DND-41 (cell line): ENCODE measurements around the gene HDAC11.

Experiments
- ATAC-seq: fragments of 200-7000 bp; cut with Tn5 transposase; 3 replicates; pipeline ENCODE4 v1.9.1; 2021; ENCODE audit warnings: low read depth; ENCODE audit not compliant: insufficient read depth
- DNase-seq: peaks from one replicate; pipeline ENCODE4 v3.0.0-alpha.2; 2020
- H2AFZ ChIP-seq: 2 replicates; pipeline ENCODE4 v1.6.0; 2012; ENCODE audit warnings: low read depth, low read length
- H3K27ac ChIP-seq: 2 replicates; pipeline ENCODE4 v1.5.1; 2012; ENCODE audit warnings: low read length, inconsistent platforms
- H3K27me3 ChIP-seq: fragments of 200-600 bp; sonication (generic); 2 replicates; pipeline ENCODE4 v1.6.0; 2012; ENCODE audit warnings: low read length, mild to moderate bottlenecking, inconsistent platforms; ENCODE audit not compliant: insufficient read depth, poor library complexity
- H3K36me3 ChIP-seq: 2 replicates; pipeline ENCODE4 v1.5.1; 2012; ENCODE audit warnings: low read length, inconsistent platforms; ENCODE audit not compliant: insufficient read depth
- H3K4me1 ChIP-seq: 2 replicates; pipeline ENCODE4 v1.5.1; 2012; ENCODE audit warnings: mild to moderate bottlenecking, low read length; ENCODE audit not compliant: insufficient read depth
- H3K4me2 ChIP-seq: 2 replicates; pipeline ENCODE4 v1.6.0; 2012; ENCODE audit warnings: mild to moderate bottlenecking, moderate library complexity, low read length, inconsistent platforms; ENCODE audit not compliant: insufficient read depth
- H3K4me3 ChIP-seq, 2 experiments: fragments of 200-600 bp in 1 of 2; shearing (Covaris generic) in 1 of 2; 2 replicates each; pipeline ENCODE4 v1.5.1; 2012 to 2016; ENCODE audit warnings: inconsistent platforms in 2 of 2, low read length in 2 of 2, mild to moderate bottlenecking in 2 of 2, low read depth in 1 of 2, moderate library complexity in 1 of 2
- H3K79me2 ChIP-seq: 2 replicates; pipeline ENCODE4 v1.6.0; 2012; ENCODE audit warnings: low read length, inconsistent platforms; ENCODE audit not compliant: insufficient read depth
- H3K9ac ChIP-seq: 2 replicates; pipeline ENCODE4 v1.6.0; 2012; ENCODE audit warnings: low read depth, mild to moderate bottlenecking, inconsistent platforms, low read length, moderate library complexity
- H3K9me3 ChIP-seq: 2 replicates; pipeline ENCODE4 v1.5.1; 2012; ENCODE audit warnings: low read length, moderate library complexity, mild to moderate bottlenecking, inconsistent platforms; ENCODE audit not compliant: insufficient read depth, severe bottlenecking
- H4K20me1 ChIP-seq: 2 replicates; pipeline ENCODE4 v1.6.0; 2012; ENCODE audit warnings: low read length; ENCODE audit not compliant: insufficient read depth
- EZH2 ChIP-seq: IDR thresholded peaks from 3 replicates; pipeline ENCODE4 v1.6.1; 2012; ENCODE audit warnings: borderline replicate concordance, low read depth, mild to moderate bottlenecking, moderate library complexity, low read length, inconsistent platforms; ENCODE audit not compliant: severe bottlenecking
- TF ChIP-seq, protein P1 (sequence below): IDR thresholded peaks from 2 replicates; pipeline ENCODE4 v1.5.1; 2012; ENCODE audit warnings: borderline replicate concordance, low read length, moderate library complexity, mild to moderate bottlenecking; ENCODE audit not compliant: poor library complexity, severe bottlenecking; ENCODE audit errors: extremely low read depth

HDAC11 gene

DNA sequence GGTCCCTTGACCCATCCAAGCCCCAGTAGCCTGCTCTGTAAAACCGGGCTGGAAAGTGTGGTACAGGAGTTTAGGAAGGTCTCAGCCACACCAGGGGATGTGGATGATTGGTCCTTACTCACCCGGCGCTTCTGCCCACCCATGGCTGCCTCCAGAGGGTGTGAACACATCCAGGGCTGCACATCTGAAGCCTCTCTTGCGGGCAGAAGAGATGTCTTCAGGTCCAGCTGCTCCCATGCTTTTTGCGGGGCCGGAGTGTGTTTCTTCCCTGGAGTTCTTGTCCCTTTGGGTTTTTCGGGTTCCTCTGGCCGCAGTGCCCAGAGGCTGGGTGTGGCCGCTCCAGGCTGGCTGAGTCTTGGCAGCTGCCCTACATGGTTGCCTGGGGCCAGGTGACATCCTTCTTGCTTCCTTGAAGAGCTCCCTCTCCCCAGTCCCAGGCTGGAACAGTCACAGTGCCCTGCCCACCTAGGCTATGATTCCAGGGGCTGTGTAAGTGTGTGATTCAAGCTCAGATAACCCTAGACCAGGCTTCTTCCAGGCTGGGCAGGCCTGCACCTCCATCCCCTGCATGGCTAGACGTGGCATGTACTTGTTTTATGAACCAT, 33.9 kb downstream of the HDAC11 start:
- no peak for DNase-seq
- H3K4me2 ChIP-seq, result no peak overlapping the region

GRCh38 chr3:13514639-13515435, 34.7 kb downstream of the HDAC11 start:
- no peak overlapping the region for H3K4me3 ChIP-seq
- no peak overlapping the region for H2AFZ ChIP-seq
- no peak overlapping the region for H3K9ac ChIP-seq
- no peak for ATAC-seq
- no peak for TF ChIP-seq EZH2
- TF ChIP-seq, protein P1, sequence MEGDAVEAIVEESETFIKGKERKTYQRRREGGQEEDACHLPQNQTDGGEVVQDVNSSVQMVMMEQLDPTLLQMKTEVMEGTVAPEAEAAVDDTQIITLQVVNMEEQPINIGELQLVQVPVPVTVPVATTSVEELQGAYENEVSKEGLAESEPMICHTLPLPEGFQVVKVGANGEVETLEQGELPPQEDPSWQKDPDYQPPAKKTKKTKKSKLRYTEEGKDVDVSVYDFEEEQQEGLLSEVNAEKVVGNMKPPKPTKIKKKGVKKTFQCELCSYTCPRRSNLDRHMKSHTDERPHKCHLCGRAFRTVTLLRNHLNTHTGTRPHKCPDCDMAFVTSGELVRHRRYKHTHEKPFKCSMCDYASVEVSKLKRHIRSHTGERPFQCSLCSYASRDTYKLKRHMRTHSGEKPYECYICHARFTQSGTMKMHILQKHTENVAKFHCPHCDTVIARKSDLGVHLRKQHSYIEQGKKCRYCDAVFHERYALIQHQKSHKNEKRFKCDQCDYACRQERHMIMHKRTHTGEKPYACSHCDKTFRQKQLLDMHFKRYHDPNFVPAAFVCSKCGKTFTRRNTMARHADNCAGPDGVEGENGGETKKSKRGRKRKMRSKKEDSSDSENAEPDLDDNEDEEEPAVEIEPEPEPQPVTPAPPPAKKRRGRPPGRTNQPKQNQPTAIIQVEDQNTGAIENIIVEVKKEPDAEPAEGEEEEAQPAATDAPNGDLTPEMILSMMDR, result no peak
- H3K9me3 ChIP-seq, result no peaks in the 10 kb centered on the region
- no peak for DNase-seq
- no peak overlapping the region for H3K4me2 ChIP-seq
- H4K20me1 ChIP-seq, result no peaks in the 10 kb centered on the region; the same call in 1 of the 2 replicates
- no peaks in the 10 kb centered on the region for H3K27me3 ChIP-seq
- no peak overlapping the region for H3K27ac ChIP-seq
- H3K36me3 ChIP-seq, result no peaks in the 10 kb centered on the region
- no peaks in the 10 kb centered on the region for H3K79me2 ChIP-seq
- H3K4me1 ChIP-seq, result no peaks in the 10 kb centered on the region

More for the DNA sequence above, 33.9 kb downstream of the HDAC11 start:
- no peaks in the 10 kb centered on the region for H3K36me3 ChIP-seq
- no peak overlapping the region for H3K9ac ChIP-seq
- H3K4me1 ChIP-seq, result no peaks in the 10 kb centered on the region
- no peak overlapping the region for H2AFZ ChIP-seq
- TF ChIP-seq, protein P1, result no peak
- TF ChIP-seq EZH2, result no peak
- ATAC-seq, result no peak
- no peaks in the 10 kb centered on the region for H3K27me3 ChIP-seq
- H3K27ac ChIP-seq, result no peak overlapping the region
- H4K20me1 ChIP-seq, result no peaks in the 10 kb centered on the region; the same call in 1 of the 2 replicates
- no peaks in the 10 kb centered on the region for H3K79me2 ChIP-seq
- no peak overlapping the region for H3K4me3 ChIP-seq
- H3K9me3 ChIP-seq, result no peaks in the 10 kb centered on the region

DNA sequence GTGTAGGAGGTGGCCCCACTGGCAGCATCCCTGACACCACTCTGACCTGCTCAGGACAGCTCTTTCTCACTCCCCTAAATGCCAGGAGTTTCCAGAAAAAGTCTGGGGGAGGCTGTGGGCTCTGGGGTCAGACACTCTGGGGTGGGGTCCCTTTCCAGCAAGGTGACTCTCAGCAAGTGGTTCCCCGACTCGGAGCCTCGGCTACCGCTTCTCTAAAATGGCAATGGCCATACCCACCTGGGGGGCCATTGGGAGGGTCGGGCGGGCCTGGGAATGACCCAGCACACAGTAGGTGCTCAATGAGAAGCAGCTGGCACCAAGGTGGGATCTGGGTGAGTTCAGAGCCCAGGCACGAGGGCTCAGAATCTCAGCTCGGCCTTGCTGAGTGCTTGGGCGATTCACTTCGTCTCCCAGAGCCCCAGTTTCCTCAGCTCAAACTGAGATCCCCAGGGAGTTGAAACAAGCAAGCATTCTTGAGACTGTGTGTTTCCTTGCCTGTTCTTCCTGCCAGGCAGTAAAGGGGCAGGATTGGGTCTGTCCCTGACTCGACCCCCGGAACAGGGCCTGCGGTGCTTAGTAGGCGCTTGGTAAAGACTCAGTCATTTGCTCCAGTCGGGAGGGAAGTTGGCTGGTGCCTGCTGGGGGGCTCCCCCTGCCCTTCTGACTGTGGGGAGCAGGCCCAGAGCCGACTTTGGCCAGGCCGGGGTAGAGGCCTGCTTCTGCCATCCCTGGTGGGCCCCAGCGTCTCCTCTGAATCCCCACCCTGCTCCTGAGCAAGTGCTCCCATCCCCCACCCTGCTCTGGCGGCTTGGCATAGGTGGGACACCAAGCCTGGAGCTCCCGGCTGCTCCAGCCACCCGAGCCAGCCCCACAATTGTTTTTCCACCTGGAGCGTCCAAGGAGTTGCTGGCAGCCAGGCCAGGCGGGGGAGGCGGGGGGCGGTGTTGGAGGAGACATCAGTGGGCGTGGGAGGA, 36.0 kb downstream of the HDAC11 start:
- Histone ChIP-seq H3K4me2 (no peak overlapping the region), H3K27me3 (no peaks in the 10 kb centered on the region)

More for the DNA sequence above, 36.0 kb downstream of the HDAC11 start:
- TF ChIP-seq, protein P1, result no peak
- TF ChIP-seq EZH2, result no peak
- no peaks in the 10 kb centered on the region for H3K79me2 ChIP-seq
- H2AFZ ChIP-seq, result no peak overlapping the region
- H3K9ac ChIP-seq, result no peak overlapping the region
- ATAC-seq (no peak), DNase-seq (no peak)
- no peaks in the 10 kb centered on the region; the same call in 1 of the 2 replicates for H4K20me1 ChIP-seq
- no peaks in the 10 kb centered on the region for H3K4me1 ChIP-seq
- H3K4me3 ChIP-seq, result no peak overlapping the region
- H3K36me3 ChIP-seq, result no peaks in the 10 kb centered on the region
- H3K9me3 ChIP-seq, result no peaks in the 10 kb centered on the region
- no peak overlapping the region for H3K27ac ChIP-seq
